Mucosa of descending colon (tissue), 3 donors: ENCODE data around the gene UNC13C. TPM values are rescaled to one million over a fixed set of nuclear protein-coding genes. Genes with fewer than 3 reads are reported as not detected.

Experiments used
- ATAC-seq: fragments of 200-7000 bp; cut with Tn5 transposase; one replicate; pipeline ENCODE4 v1.9.1; 2020; ENCODE audit warnings: mild to moderate bottlenecking, moderate library complexity
- DNase-seq, 3 donors: peaks; one replicate each; pipeline ENCODE4 v3.0.0-alpha.2; 2020
- H3K36me3 ChIP-seq: fragments of 200-600 bp; one replicate; pipeline ENCODE4 v1.8.0; 2021; ENCODE audit warnings: low read depth, mild to moderate bottlenecking
- H3K4me1 ChIP-seq: fragments of 200-600 bp; one replicate; pipeline ENCODE4 v1.8.0; 2021; ENCODE audit warnings: low read depth, mild to moderate bottlenecking
- H3K4me3 ChIP-seq: fragments of 200-600 bp; one replicate; pipeline ENCODE4 v1.8.0; 2021; ENCODE audit warnings: mild to moderate bottlenecking
- H3K9me3 ChIP-seq: fragments of 200-600 bp; one replicate; pipeline ENCODE4 v1.8.0; 2021; ENCODE audit warnings: mild to moderate bottlenecking
- CTCF ChIP-seq: fragments of 200-600 bp; IDR thresholded peaks from one replicate; pipeline ENCODE4 v1.8.0; 2022; ENCODE audit warnings: antibody characterized with exemption, mild to moderate bottlenecking
- intact Hi-C, 2 donors: fragments of 100-400 bp; cut with DNase I in 1 of 2; cut with micrococcal nuclease in 1 of 2; formaldehyde crosslinking; loops; one replicate each; pipeline versions ENCODE4 v1.11.0 to v1.11.1; 2022; cut with DNase I, micrococcal nuclease
- total RNA-seq, 3 donors: library from RNA; stranded (reverse); fragmentation: NEBNext Ultra II Directional in 2 of 3; extraction: Animal tissue kit (Norgen Biotek cat#: 25700) in 2 of 3; gene quantifications; one replicate each; pipeline versions ENCODE4 v1.2.1 to v1.2.4, GENCODE V29; 2021 to 2023
- donor health status: DM: no; HTN: no; CAD: no; lungs with moderate emphysema.
- donor health status: DM: no; HTN: no; CAD: no.
- donor health status: DM: no; HTN: yes; CAD: no.

UNC13C gene
- total RNA-seq, 3 donors from 2014 or later = 0.06 to 1.9 (median 0.12) TPM

- no peak overlapping the region for H3K4me3 ChIP-seq
- H3K9me3 ChIP-seq = no peaks in the 10 kb centered on the region
- ATAC-seq = no peak
- DNase-seq = no peak
- TF ChIP-seq CTCF = no peak
- no peaks in the 10 kb centered on the region for H3K36me3 ChIP-seq
- intact Hi-C loops = no loop called here
- no peaks in the 10 kb centered on the region for H3K4me1 ChIP-seq
Observed at GRCh38 chr15:54026891-54027290, 48.6 kb downstream of the UNC13C start.

- TF ChIP-seq CTCF = no peak
- intact Hi-C loops = no loop called here
- DNase-seq (no peak), ATAC-seq (no peak)
- Histone ChIP-seq H3K36me3 (no peaks in the 10 kb centered on the region), H3K4me3 (no peak overlapping the region), H3K9me3 (no peaks in the 10 kb centered on the region), H3K4me1 (no peaks in the 10 kb centered on the region)
Observed at GRCh38 chr15:54029081-54029480, 50.8 kb downstream of the UNC13C start.

- intact Hi-C loops = no loop called here
- no peak overlapping the region for H3K4me3 ChIP-seq
- H3K9me3 ChIP-seq = no peaks in the 10 kb centered on the region
- no peaks in the 10 kb centered on the region for H3K36me3 ChIP-seq
- no peak for TF ChIP-seq CTCF
- ATAC-seq (no peak), DNase-seq (no peak)
- no peaks in the 10 kb centered on the region for H3K4me1 ChIP-seq
Observed at GRCh38 chr15:54032066-54032465, 53.8 kb downstream of the UNC13C start.

- intact Hi-C loops = no loop called here
- TF ChIP-seq CTCF = no peak
- no peaks in the 10 kb centered on the region for H3K36me3 ChIP-seq
- no peaks in the 10 kb centered on the region for H3K4me1 ChIP-seq
- no peak overlapping the region for H3K4me3 ChIP-seq
- H3K9me3 ChIP-seq = no peaks in the 10 kb centered on the region
- DNase-seq = no peak
- no peak for ATAC-seq
Observed at GRCh38 chr15:54033356-54033860, 55.2 kb downstream of the UNC13C start.

- intact Hi-C loops = no loop called here
- no peaks in the 10 kb centered on the region for H3K9me3 ChIP-seq
- ATAC-seq (no peak), DNase-seq (no peak)
- no peak overlapping the region for H3K4me3 ChIP-seq
- no peaks in the 10 kb centered on the region for H3K4me1 ChIP-seq
- TF ChIP-seq CTCF = no peak
- no peaks in the 10 kb centered on the region for H3K36me3 ChIP-seq
Observed at GRCh38 chr15:54033869-54034458, 55.7 kb downstream of the UNC13C start.

- DNase-seq (no peak), ATAC-seq (no peak)
- no peak for TF ChIP-seq CTCF
- no peaks in the 10 kb centered on the region for H3K9me3 ChIP-seq
- H3K36me3 ChIP-seq = no peaks in the 10 kb centered on the region
- intact Hi-C loops = no loop called here
- H3K4me1 ChIP-seq = no peaks in the 10 kb centered on the region
- H3K4me3 ChIP-seq = no peak overlapping the region
Observed at GRCh38 chr15:54035616-54036015, 57.4 kb downstream of the UNC13C start.
